GM23338 (cell line): Measurements from ENCODE around the gene CETN1. TPM values are rescaled to one million over a fixed set of nuclear protein-coding genes. Genes with fewer than 3 reads are reported as not detected.

ENCODE experiments used
- ATAC-seq: fragments of 200-7000 bp; cut with Tn5 transposase; 3 replicates; pipeline ENCODE4 v1.9.1; 2020
- DNase-seq: peaks from one replicate; pipeline ENCODE4 v3.0.0-alpha.2; 2015; ENCODE audit warnings: low spot score
- H2AFZ ChIP-seq: fragments of 200-600 bp; sonication (generic); 2 replicates; pipeline ENCODE4 v1.8.0; 2016; ENCODE audit warnings: antibody characterized with exemption, mild to moderate bottlenecking, moderate library complexity
- H3F3A ChIP-seq: fragments of 200-600 bp; sonication (generic); replicated peaks from 2 replicates; pipeline ENCODE4 v1.8.0; 2017; ENCODE audit warnings: antibody characterized with exemption, mixed run types, low read depth
- H3K27ac ChIP-seq: fragments of 200-600 bp; sonication (generic); 2 replicates; pipeline ENCODE4 v1.6.1; 2016; ENCODE audit warnings: low read depth
- H3K27me3 ChIP-seq: fragments of 200-600 bp; sonication (generic); 2 replicates; pipeline ENCODE4 v1.8.0; 2016; ENCODE audit warnings: mild to moderate bottlenecking, mixed run types, moderate library complexity; ENCODE audit not compliant: insufficient read depth
- H3K36me3 ChIP-seq: fragments of 200-600 bp; sonication (generic); 2 replicates; pipeline ENCODE4 v1.8.0; 2016; ENCODE audit warnings: mild to moderate bottlenecking; ENCODE audit not compliant: insufficient read depth
- H3K4me1 ChIP-seq: fragments of 200-600 bp; sonication (generic); 2 replicates; pipeline ENCODE4 v1.8.0; 2016; ENCODE audit warnings: mild to moderate bottlenecking, moderate library complexity; ENCODE audit not compliant: insufficient read depth
- H3K4me2 ChIP-seq: fragments of 200-600 bp; sonication (generic); 2 replicates; pipeline ENCODE4 v1.7.1; 2017; ENCODE audit warnings: mixed run types
- H3K4me3 ChIP-seq: fragments of 200-600 bp; sonication (generic); 2 replicates; pipeline ENCODE4 v1.6.1; 2016; ENCODE audit warnings: mixed run types
- H3K79me2 ChIP-seq: fragments of 200-600 bp; sonication (generic); replicated peaks from 2 replicates; pipeline ENCODE4 v1.8.0; 2017; ENCODE audit warnings: mild to moderate bottlenecking; ENCODE audit not compliant: insufficient read depth
- H3K9me2 ChIP-seq: fragments of 200-600 bp; sonication (generic); 2 replicates; pipeline ENCODE4 v1.8.0; 2017; ENCODE audit not compliant: insufficient read depth
- H4K20me1 ChIP-seq: fragments of 200-600 bp; sonication (generic); replicated peaks from 2 replicates; pipeline ENCODE4 v1.8.0; 2017; ENCODE audit warnings: mild to moderate bottlenecking; ENCODE audit not compliant: insufficient read depth
- H3K27ac Mint-ChIP-seq: 2 replicates; pipeline ENCODE4 v1.8.0; 2020; ENCODE audit warnings: inconsistent platforms, mild to moderate bottlenecking, moderate library complexity, mixed read lengths
- H3K27me3 Mint-ChIP-seq: 3 replicates; pipeline ENCODE4 v1.8.0; 2022; ENCODE audit warnings: low read depth, mild to moderate bottlenecking, moderate library complexity, mixed read lengths, inconsistent platforms; ENCODE audit not compliant: insufficient read depth, poor library complexity
- H3K36me3 Mint-ChIP-seq: 3 replicates; pipeline ENCODE4 v1.8.0; 2021; ENCODE audit warnings: low read depth, mild to moderate bottlenecking, inconsistent platforms, moderate library complexity, mixed read lengths
- H3K4me1 Mint-ChIP-seq: 3 replicates; pipeline ENCODE4 v1.8.0; 2020; ENCODE audit warnings: mild to moderate bottlenecking, inconsistent platforms, mixed read lengths
- H3K4me3 Mint-ChIP-seq: 3 replicates; pipeline ENCODE4 v1.8.0; 2021; ENCODE audit warnings: moderate library complexity, mild to moderate bottlenecking, inconsistent platforms, mixed read lengths
- H3K9me3 Mint-ChIP-seq: 3 replicates; pipeline ENCODE4 v1.8.0; 2020; ENCODE audit warnings: moderate library complexity, mild to moderate bottlenecking, inconsistent platforms, mixed read lengths
- CREB1 ChIP-seq: fragments of 250-450 bp; sonication (Bioruptor Pico); IDR thresholded peaks from 2 replicates; pipeline ENCODE4 v1.5.0; 2020; ENCODE audit warnings: low read depth, mild to moderate bottlenecking, moderate library complexity
- CTCF ChIP-seq, 2 experiments: fragments of 200-600 bp in 1 of 2; sonication (generic) in 1 of 2; conservative IDR thresholded peaks; 2 replicates each; pipeline versions ENCODE4 v1.5.1 to v1.6.1; 2016 to 2017; ENCODE audit warnings: antibody characterized with exemption in 2 of 2, low read depth in 2 of 2, mild to moderate bottlenecking in 2 of 2, moderate library complexity in 1 of 2
- EZH2 ChIP-seq: fragments of 200-600 bp; sonication (generic); IDR thresholded peaks from one replicate; pipeline ENCODE4 v1.8.0; 2017; ENCODE audit warnings: antibody characterized with exemption, mild to moderate bottlenecking, low read depth; ENCODE audit not compliant: unreplicated experiment
- EZH2phosphoT487 ChIP-seq: fragments of 200-600 bp; sonication (generic); IDR thresholded peaks from one replicate; pipeline ENCODE4 v1.8.1; 2018; ENCODE audit warnings: antibody characterized with exemption; ENCODE audit not compliant: unreplicated experiment
- JUNB ChIP-seq: IDR thresholded peaks from one replicate; pipeline ENCODE4 v1.6.1; 2016; ENCODE audit warnings: antibody characterized with exemption; ENCODE audit not compliant: unreplicated experiment
- NANOG ChIP-seq: IDR thresholded peaks from 2 replicates; pipeline ENCODE4 v1.6.1; 2016; ENCODE audit warnings: antibody characterized with exemption, borderline replicate concordance
- REST ChIP-seq: IDR thresholded peaks from one replicate; pipeline ENCODE4 v1.6.1; 2018; ENCODE audit warnings: antibody characterized with exemption; ENCODE audit not compliant: unreplicated experiment
- STAT1 ChIP-seq: IDR thresholded peaks from one replicate; pipeline ENCODE4 v1.6.1; 2016; ENCODE audit warnings: antibody characterized with exemption; ENCODE audit not compliant: unreplicated experiment
- ZNF114 ChIP-seq: fragments of 250-450 bp; sonication (Bioruptor Pico); IDR thresholded peaks from 2 replicates; pipeline ENCODE4 v1.5.0; 2020; ENCODE audit warnings: mild to moderate bottlenecking, moderate library complexity
- ZNF331 ChIP-seq: fragments of 250-450 bp; sonication (Bioruptor Pico); IDR thresholded peaks from 2 replicates; pipeline ENCODE4 v1.5.0; 2020; ENCODE audit warnings: low read depth, mild to moderate bottlenecking, moderate library complexity
- polyA plus RNA-seq: library from polyadenylated mRNA; unstranded; fragments of >200 nt; fragmentation: Nextera tagmentation; extraction: Ambion mirVana; gene quantifications from 2 replicates; pipeline ENCODE4 v1.2.1, GENCODE V29; 2016
- total RNA-seq: library from RNA; depleted of rRNA; stranded (reverse); fragments of >200 nt; shearing (Covaris generic); gene quantifications from 2 replicates; pipeline ENCODE4 v1.2.3, GENCODE V29; 2014
- TF ChIP-seq, protein P1 (sequence below): IDR thresholded peaks from 2 replicates; pipeline ENCODE4 v1.6.1; 2016; ENCODE audit warnings: antibody characterized with exemption

The CETN1 gene
- total and polyA plus RNA-seq, 2 experiments from 2014 or later, result not detected

DNA sequence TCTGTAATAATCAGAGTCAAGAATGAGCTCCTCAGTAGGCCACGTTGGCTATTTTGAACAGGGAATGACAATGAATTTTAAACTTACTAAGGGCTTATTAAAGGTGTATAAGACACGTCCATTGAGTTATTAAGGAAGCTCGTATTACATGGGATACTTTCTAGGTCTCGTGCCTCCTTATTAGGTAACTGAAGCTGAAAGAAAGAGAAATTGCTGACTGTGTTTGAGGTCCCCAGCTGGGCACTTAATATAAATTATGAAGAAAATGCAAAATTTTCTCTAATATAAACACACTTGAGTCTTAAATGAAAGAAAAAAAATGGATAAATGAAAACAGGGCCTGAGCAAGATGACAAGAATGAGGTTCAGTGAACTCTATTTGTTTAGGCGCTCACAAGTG lies 38.4 kb downstream of the CETN1 start:
- H3K9me3 Mint-ChIP-seq, result no peaks in the 10 kb centered on the region
- TF ChIP-seq CTCF (conservative IDR thresholded peaks at IDR 0.05; ENCODE audit: low read depth in 2 of 2), result no peak
- no peak for TF ChIP-seq ZNF331
- TF ChIP-seq EZH2phosphoT487, result no peak
- TF ChIP-seq REST, result no peak
- no peak for TF ChIP-seq STAT1
- TF ChIP-seq JUNB, result no peak
- TF ChIP-seq ZNF114 (CRISPR knock-in tag), result no peak
- TF ChIP-seq, protein P1, sequence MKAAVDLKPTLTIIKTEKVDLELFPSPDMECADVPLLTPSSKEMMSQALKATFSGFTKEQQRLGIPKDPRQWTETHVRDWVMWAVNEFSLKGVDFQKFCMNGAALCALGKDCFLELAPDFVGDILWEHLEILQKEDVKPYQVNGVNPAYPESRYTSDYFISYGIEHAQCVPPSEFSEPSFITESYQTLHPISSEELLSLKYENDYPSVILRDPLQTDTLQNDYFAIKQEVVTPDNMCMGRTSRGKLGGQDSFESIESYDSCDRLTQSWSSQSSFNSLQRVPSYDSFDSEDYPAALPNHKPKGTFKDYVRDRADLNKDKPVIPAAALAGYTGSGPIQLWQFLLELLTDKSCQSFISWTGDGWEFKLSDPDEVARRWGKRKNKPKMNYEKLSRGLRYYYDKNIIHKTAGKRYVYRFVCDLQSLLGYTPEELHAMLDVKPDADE, result no peak
- TF ChIP-seq CREB1 (CRISPR knock-in tag), result no peak
- no peak for TF ChIP-seq EZH2
- no peak for TF ChIP-seq NANOG

More for the DNA sequence above, 38.4 kb downstream of the CETN1 start:
- Mint-ChIP-seq H3K27ac (no peak overlapping the region), H3K4me3 (no peak overlapping the region), H3K4me1 (no peaks in the 10 kb centered on the region), H3K27me3 (peaks cover 2% of the 10 kb centered on the region), H3K36me3 (no peaks in the 10 kb centered on the region)
- no peaks in the 10 kb centered on the region for H3K4me1 ChIP-seq
- no peak overlapping the region for H3K4me2 ChIP-seq
- H3K27me3 ChIP-seq, result no peaks in the 10 kb centered on the region
- no peaks in the 10 kb centered on the region for H3K79me2 ChIP-seq
- H3K4me3 ChIP-seq, result no peak overlapping the region
- no peaks in the 10 kb centered on the region for H4K20me1 ChIP-seq
- H3K9me2 ChIP-seq, result no peaks in the 10 kb centered on the region
- H2AFZ ChIP-seq, result no peak overlapping the region
- no peaks in the 10 kb centered on the region for H3K36me3 ChIP-seq
- no peak overlapping the region for H3K27ac ChIP-seq
- ATAC-seq, result no peak
- H3F3A ChIP-seq, result no peaks in the 10 kb centered on the region
- DNase-seq, result no peak
